Activated CD4-positive, alpha-beta T cell treated with anti-CD3 and anti-CD28 coated beads, Interleukin-2, amount 10 ng/mL, durations not matched to agents 24 days and 14 days (primary cell): ENCODE measurements around the gene SND1. TPM values are rescaled to one million over a fixed set of nuclear protein-coding genes. Genes with fewer than 3 reads are reported as not detected.

ENCODE experiments used
- DNase-seq: peaks from one replicate; pipeline ENCODE4 v3.0.0; 2022
- H3K27ac Mint-ChIP-seq: one replicate; pipeline ENCODE4 v1.8.0; 2022; ENCODE audit warnings: mild to moderate bottlenecking, mixed read lengths
- H3K27me3 Mint-ChIP-seq: one replicate; pipeline ENCODE4 v1.8.0; 2022; ENCODE audit warnings: mixed read lengths
- H3K36me3 Mint-ChIP-seq: one replicate; pipeline ENCODE4 v1.8.0; 2022; ENCODE audit warnings: low read depth, mild to moderate bottlenecking, mixed read lengths
- H3K4me1 Mint-ChIP-seq: one replicate; pipeline ENCODE4 v1.8.0; 2021; ENCODE audit warnings: mixed read lengths
- H3K4me3 Mint-ChIP-seq: one replicate; pipeline ENCODE4 v1.8.0; 2022; ENCODE audit warnings: mild to moderate bottlenecking, moderate library complexity, mixed read lengths
- H3K9me3 Mint-ChIP-seq: one replicate; pipeline ENCODE4 v1.8.0; 2021; ENCODE audit warnings: mixed read lengths
- intact Hi-C: fragments of 100-400 bp; cut with micrococcal nuclease; formaldehyde crosslinking; loops from one replicate; pipeline ENCODE4 v1.15.1; 2023
- total RNA-seq: library from RNA; stranded (reverse); gene quantifications from 2 replicates; pipeline ENCODE4 v1.2.3, GENCODE V29; 2022

Gene SND1
- total RNA-seq, 1 donor from 2014 or later: 295 TPM

DNA sequence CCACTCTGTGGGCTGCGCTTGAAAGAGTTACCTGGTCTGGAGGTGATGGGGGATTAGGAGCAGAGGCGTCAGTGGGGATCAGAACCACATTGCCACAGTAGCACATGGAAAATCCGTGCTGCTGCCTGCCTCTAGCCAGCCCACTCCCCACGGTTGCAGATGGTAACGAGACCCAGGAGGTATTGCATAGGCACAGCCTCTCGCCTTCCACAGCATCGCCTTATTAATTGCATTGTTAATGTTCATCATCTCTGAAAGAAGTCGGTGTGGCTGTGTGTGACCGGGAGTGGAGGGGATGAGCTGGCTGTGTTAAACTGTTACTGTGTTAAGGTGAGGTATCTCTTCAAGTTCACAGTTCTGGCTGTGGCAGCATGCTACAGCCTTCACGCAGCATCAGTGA lies 414.4 kb downstream of the SND1 start:
- DNase-seq: no peak
- H3K27me3 Mint-ChIP-seq: no peaks in the 10 kb centered on the region
- peaks cover 3% of the 10 kb centered on the region for H3K36me3 Mint-ChIP-seq
- no peaks in the 10 kb centered on the region for H3K9me3 Mint-ChIP-seq
- H3K27ac Mint-ChIP-seq: no peak overlapping the region
- H3K4me3 Mint-ChIP-seq: no peak overlapping the region
- peaks cover 14% of the 10 kb centered on the region for H3K4me1 Mint-ChIP-seq
- intact Hi-C loops: no loop called here

DNA sequence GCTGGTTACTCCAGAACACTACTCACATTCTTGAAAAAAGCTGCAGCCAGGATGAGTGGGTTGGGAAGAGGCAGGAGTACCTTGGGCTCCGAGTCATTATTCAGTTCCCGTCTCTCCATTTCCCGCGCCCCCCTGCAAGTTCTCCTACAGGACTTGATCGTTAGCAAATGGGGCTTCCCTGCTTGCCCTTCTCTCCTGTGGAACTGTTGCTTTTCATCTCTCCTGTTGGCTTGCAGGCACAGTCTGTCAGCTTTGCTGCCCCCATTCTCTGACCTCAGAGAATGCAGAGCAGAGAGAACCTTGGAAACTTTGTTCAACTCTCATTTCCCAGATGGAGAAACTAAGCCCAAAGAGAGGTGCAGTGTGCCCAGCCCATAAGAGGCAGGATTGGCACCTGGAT lies 414.9 kb downstream of the SND1 start:
- H3K4me3 Mint-ChIP-seq: no peak overlapping the region
- no peaks in the 10 kb centered on the region for H3K27me3 Mint-ChIP-seq
- DNase-seq: no peak
- no peak overlapping the region for H3K27ac Mint-ChIP-seq
- H3K4me1 Mint-ChIP-seq: peaks cover 16% of the 10 kb centered on the region
- intact Hi-C loops: no loop called here
- H3K36me3 Mint-ChIP-seq: peaks cover 3% of the 10 kb centered on the region
- H3K9me3 Mint-ChIP-seq: no peaks in the 10 kb centered on the region

GRCh38 chr7:128067983-128068382 lies 416.0 kb downstream of the SND1 start:
- no peak overlapping the region for H3K4me3 Mint-ChIP-seq
- peaks cover 16% of the 10 kb centered on the region for H3K4me1 Mint-ChIP-seq
- H3K27ac Mint-ChIP-seq: no peak overlapping the region
- intact Hi-C loops: no loop called here
- DNase-seq: no peak
- no peaks in the 10 kb centered on the region for H3K27me3 Mint-ChIP-seq
- no peaks in the 10 kb centered on the region for H3K36me3 Mint-ChIP-seq
- no peaks in the 10 kb centered on the region for H3K9me3 Mint-ChIP-seq

- intact Hi-C loops: no loop called here
- DNase-seq: no peak
- no peak overlapping the region for H3K4me3 Mint-ChIP-seq
- H3K36me3 Mint-ChIP-seq: no peaks in the 10 kb centered on the region
- H3K4me1 Mint-ChIP-seq: peaks cover 16% of the 10 kb centered on the region
- no peaks in the 10 kb centered on the region for H3K27me3 Mint-ChIP-seq
- H3K27ac Mint-ChIP-seq: no peak overlapping the region
- H3K9me3 Mint-ChIP-seq: no peaks in the 10 kb centered on the region
Measured at GRCh38 chr7:128068785-128069184, 416.8 kb downstream of the SND1 start.

- H3K27ac Mint-ChIP-seq: no peak overlapping the region
- H3K4me1 Mint-ChIP-seq: peaks cover 16% of the 10 kb centered on the region
- no peaks in the 10 kb centered on the region for H3K36me3 Mint-ChIP-seq
- DNase-seq: no peak
- intact Hi-C loops: no loop called here
- no peak overlapping the region for H3K4me3 Mint-ChIP-seq
- no peaks in the 10 kb centered on the region for H3K9me3 Mint-ChIP-seq
- no peaks in the 10 kb centered on the region for H3K27me3 Mint-ChIP-seq
Measured at GRCh38 chr7:128069373-128070364, 417.7 kb downstream of the SND1 start.

DNA sequence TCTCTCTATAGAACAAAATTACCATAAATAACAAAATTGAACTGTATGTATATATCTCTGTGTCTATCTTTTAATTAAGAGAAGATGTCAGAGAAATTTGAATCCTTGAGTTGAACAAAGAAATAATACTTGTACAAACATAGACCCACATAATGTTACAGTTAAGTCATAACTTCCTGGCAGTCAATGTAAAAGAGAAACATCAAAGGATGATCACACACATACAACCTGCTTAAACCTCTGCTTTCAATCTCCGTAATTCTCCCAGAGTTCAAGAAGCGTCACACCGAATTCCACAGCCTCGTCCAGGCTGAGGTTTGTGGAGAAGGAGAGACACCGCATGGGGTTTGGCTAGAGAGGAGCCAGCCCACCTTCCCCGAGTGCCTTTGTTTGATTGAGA lies 419.4 kb downstream of the SND1 start:
- H3K4me1 Mint-ChIP-seq: peaks cover 16% of the 10 kb centered on the region

GRCh38 chr7:128071801-128072200 lies 419.8 kb downstream of the SND1 start:
- H3K4me1 Mint-ChIP-seq: peaks cover 16% of the 10 kb centered on the region
- intact Hi-C loops: no loop called here
- no peaks in the 10 kb centered on the region for H3K27me3 Mint-ChIP-seq
- no peaks in the 10 kb centered on the region for H3K36me3 Mint-ChIP-seq
- DNase-seq: no peak
- H3K4me3 Mint-ChIP-seq: no peak overlapping the region
- H3K9me3 Mint-ChIP-seq: no peaks in the 10 kb centered on the region
- H3K27ac Mint-ChIP-seq: no peak overlapping the region

More for the DNA sequence above, 419.4 kb downstream of the SND1 start:
- intact Hi-C loops: no loop called here
- Mint-ChIP-seq H3K9me3 (no peaks in the 10 kb centered on the region), H3K4me3 (no peak overlapping the region), H3K27me3 (no peaks in the 10 kb centered on the region), H3K36me3 (no peaks in the 10 kb centered on the region), H3K27ac (no peak overlapping the region)
- DNase-seq: no peak

DNA sequence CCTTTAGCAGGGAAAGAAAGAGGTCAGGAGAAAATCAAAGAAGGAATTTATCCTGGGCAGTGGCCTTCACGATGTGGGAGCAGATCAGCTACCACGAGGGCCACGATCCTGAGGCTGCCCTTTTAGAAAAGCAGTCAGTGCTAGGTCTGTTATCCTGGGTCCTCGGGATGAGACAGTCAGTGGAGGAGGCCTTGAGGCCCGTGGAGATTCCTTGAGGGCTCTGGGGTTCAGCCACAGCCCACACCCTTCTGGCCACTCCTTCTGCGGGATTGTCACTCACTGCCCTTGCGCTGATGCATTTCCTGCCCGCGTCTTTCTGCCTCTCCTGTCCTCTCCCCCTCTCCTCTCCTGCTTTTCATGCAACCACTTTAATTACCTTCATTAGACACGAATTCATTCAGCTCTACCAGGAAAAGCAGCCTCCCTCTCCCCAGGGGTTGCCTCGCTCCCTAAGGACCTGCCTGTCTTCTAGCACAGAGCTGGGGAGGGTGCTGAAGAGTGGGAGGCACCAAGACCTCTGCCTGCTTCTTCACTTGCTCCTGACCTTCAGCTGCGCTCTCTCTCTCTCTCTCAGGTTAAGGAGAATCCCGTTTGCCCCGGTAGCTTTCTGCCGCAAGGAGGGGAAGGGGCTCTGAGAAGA lies 421.8 kb downstream of the SND1 start:
- Mint-ChIP-seq H3K4me1 (peaks cover 14% of the 10 kb centered on the region), H3K4me3 (no peak overlapping the region), H3K27ac (no peak overlapping the region), H3K36me3 (peaks cover 3% of the 10 kb centered on the region), H3K27me3 (no peaks in the 10 kb centered on the region), H3K9me3 (no peaks in the 10 kb centered on the region)
- no peak for DNase-seq
- intact Hi-C loops: no loop called here

DNA sequence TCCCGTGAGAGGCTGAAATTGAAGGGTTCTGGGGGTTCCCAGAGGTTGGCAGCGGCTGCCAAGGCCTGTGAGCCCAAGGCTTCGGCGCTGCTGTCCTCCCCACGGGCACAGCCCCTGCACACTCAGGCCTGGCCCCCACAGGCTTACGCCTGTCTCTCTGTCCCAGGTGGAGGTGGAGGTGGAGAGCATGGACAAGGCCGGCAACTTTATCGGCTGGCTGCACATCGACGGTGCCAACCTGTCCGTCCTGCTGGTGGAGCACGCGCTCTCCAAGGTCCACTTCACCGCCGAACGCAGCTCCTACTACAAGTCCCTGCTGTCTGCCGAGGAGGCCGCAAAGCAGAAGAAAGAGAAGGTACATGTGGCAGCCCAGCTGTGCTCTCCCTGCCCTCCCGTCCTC lies 422.3 kb downstream of the SND1 start:
- Mint-ChIP-seq H3K9me3 (no peaks in the 10 kb centered on the region), H3K4me3 (no peak overlapping the region), H3K36me3 (peaks cover 3% of the 10 kb centered on the region), H3K27me3 (no peaks in the 10 kb centered on the region), H3K27ac (no peak overlapping the region), H3K4me1 (peaks cover 14% of the 10 kb centered on the region)
- no peak for DNase-seq
- intact Hi-C loops: no loop called here

DNA sequence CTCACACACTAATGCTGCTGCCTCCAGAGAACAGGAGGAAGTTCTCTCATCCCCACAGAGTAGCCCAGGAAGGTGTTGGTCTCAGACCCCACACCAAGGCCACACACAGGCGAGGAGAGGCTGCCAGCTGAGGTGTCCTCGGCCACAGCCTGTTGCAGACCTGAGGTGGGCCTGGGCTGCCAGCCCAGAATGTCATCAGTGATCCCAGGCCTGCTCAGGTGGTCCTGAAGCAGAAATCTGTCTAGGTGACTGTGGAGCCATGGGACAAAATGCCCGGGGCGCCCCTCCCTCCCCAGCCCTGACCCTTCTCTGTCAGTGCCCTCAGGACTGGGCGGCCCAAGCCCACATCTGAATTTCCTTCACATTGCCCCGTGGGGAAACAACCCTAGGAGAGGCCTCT lies 422.7 kb downstream of the SND1 start:
- no peak for DNase-seq
- Mint-ChIP-seq H3K36me3 (peaks cover 3% of the 10 kb centered on the region), H3K9me3 (no peaks in the 10 kb centered on the region), H3K4me3 (no peak overlapping the region), H3K4me1 (peaks cover 14% of the 10 kb centered on the region), H3K27me3 (no peaks in the 10 kb centered on the region), H3K27ac (no peak overlapping the region)
- intact Hi-C loops: no loop called here

GRCh38 chr7:128075242-128076095 lies 423.5 kb downstream of the SND1 start:
- no peak overlapping the region for H3K4me3 Mint-ChIP-seq
- no peak overlapping the region for H3K27ac Mint-ChIP-seq
- H3K4me1 Mint-ChIP-seq: peaks cover 10% of the 10 kb centered on the region
- H3K27me3 Mint-ChIP-seq: no peaks in the 10 kb centered on the region
- H3K36me3 Mint-ChIP-seq: peaks cover 5% of the 10 kb centered on the region
- no peaks in the 10 kb centered on the region for H3K9me3 Mint-ChIP-seq
- intact Hi-C loops: no loop called here
- DNase-seq: no peak

- intact Hi-C loops: no loop called here
- DNase-seq: no peak
- peaks cover 3% of the 10 kb centered on the region for H3K4me1 Mint-ChIP-seq
- peaks cover 7% of the 10 kb centered on the region for H3K36me3 Mint-ChIP-seq
- H3K27ac Mint-ChIP-seq: no peak overlapping the region
- no peaks in the 10 kb centered on the region for H3K9me3 Mint-ChIP-seq
- H3K27me3 Mint-ChIP-seq: no peaks in the 10 kb centered on the region
- no peak overlapping the region for H3K4me3 Mint-ChIP-seq
Measured at GRCh38 chr7:128076196-128076795, 424.3 kb downstream of the SND1 start.

GRCh38 chr7:128076796-128077271 lies 424.8 kb downstream of the SND1 start:
- Mint-ChIP-seq H3K9me3 (no peaks in the 10 kb centered on the region), H3K4me3 (no peak overlapping the region), H3K27ac (no peak overlapping the region), H3K4me1 (no peaks in the 10 kb centered on the region), H3K27me3 (no peaks in the 10 kb centered on the region), H3K36me3 (peaks cover 10% of the 10 kb centered on the region)
- intact Hi-C loops: no loop called here
- no peak for DNase-seq
